H1 (cell line): Measurements from ENCODE around the gene SH3PXD2A. TPM values are rescaled to one million over a fixed set of nuclear protein-coding genes. Genes with fewer than 3 reads are reported as not detected.

ENCODE experiments used
- CTCF ChIA-PET: fragments of 300-600 bp; sonication (Branson Sonifier 250); formaldehyde crosslinking; loops from one replicate; lab custom pipeline; 2021; ENCODE audit not compliant: partially characterized antibody; lab: Charles Lee
- POLR2A ChIA-PET: fragments of 300-600 bp; sonication (Branson Sonifier 250); formaldehyde crosslinking; loops from one replicate; lab custom pipeline; 2021; ENCODE audit warnings: inconsistent platforms; ENCODE audit not compliant: partially characterized antibody; lab: Charles Lee
- DNase-seq, 2 experiments: peaks; one replicate each; pipeline versions ENCODE4 v3.0.0 to v3.0.0-alpha.2; 2010 to 2022; ENCODE audit warnings: low spot score in 2 of 2, low read depth in 1 of 2, mixed read lengths in 1 of 2
- FAIRE-seq: peaks from 2 replicates; lab custom pipeline; 2011; peaks lifted over from hg19 to GRCh38; lab: Jason Lieb, UNC
- H2AFZ ChIP-seq: 2 replicates; pipeline ENCODE4 v1.8.1; 2012; ENCODE audit warnings: low read length, inconsistent platforms
- H2AK5ac ChIP-seq: 2 replicates; pipeline ENCODE4 v1.6.1; 2013; ENCODE audit warnings: low read depth, low read length
- H2BK120ac ChIP-seq: replicated peaks from 2 replicates; pipeline ENCODE3; 2013; ENCODE audit warnings: low read depth, low read length, inconsistent platforms
- H2BK12ac ChIP-seq: 2 replicates; pipeline ENCODE4 v1.6.1; 2013; ENCODE audit warnings: low read depth, low read length
- H2BK15ac ChIP-seq: 2 replicates; pipeline ENCODE4 v1.6.1; 2013; ENCODE audit warnings: low read length
- H2BK20ac ChIP-seq: 2 replicates; pipeline ENCODE4 v1.6.1; 2013; ENCODE audit warnings: low read length
- H2BK5ac ChIP-seq: 2 replicates; pipeline ENCODE4 v1.6.1; 2013; ENCODE audit warnings: low read depth, low read length
- H3K14ac ChIP-seq: 2 replicates; pipeline ENCODE4 v1.6.1; 2013; ENCODE audit warnings: inconsistent platforms; ENCODE audit not compliant: insufficient read length
- H3K18ac ChIP-seq: 2 replicates; pipeline ENCODE4 v1.6.1; 2013; ENCODE audit warnings: low read length; ENCODE audit errors: extremely low read depth
- H3K23ac ChIP-seq: 2 replicates; pipeline ENCODE4 v1.6.1; 2013; ENCODE audit warnings: inconsistent platforms; ENCODE audit not compliant: insufficient read length
- H3K23me2 ChIP-seq: 2 replicates; pipeline ENCODE4 v1.6.1; 2013; ENCODE audit warnings: low read depth, low read length
- H3K27ac ChIP-seq: 2 replicates; pipeline ENCODE4 v1.6.1; 2011; ENCODE audit warnings: low read depth, low read length, inconsistent platforms
- H3K27me3 ChIP-seq, 4 experiments: replicated peaks in 1 of 4; 1 replicate in 1 of 4; 2 replicates in 3 of 4; pipeline versions ENCODE4 v1.6.1 to v1.8.1; 2011 to 2013; ENCODE audit warnings: low read length in 3 of 4, mild to moderate bottlenecking in 3 of 4, inconsistent platforms in 2 of 4, mixed read lengths in 2 of 4, moderate library complexity in 1 of 4; ENCODE audit not compliant: control insufficient read depth in 3 of 4, insufficient read depth in 3 of 4; ENCODE audit errors: extremely low read depth in 1 of 4
- H3K36me3 ChIP-seq, 4 experiments: 2 replicates each; pipeline versions ENCODE4 v1.6.1 to v1.8.1; 2011 to 2013; ENCODE audit warnings: mild to moderate bottlenecking in 4 of 4, low read length in 3 of 4, moderate library complexity in 2 of 4, control low read depth in 1 of 4, inconsistent platforms in 1 of 4; ENCODE audit not compliant: insufficient read depth in 4 of 4, control insufficient read depth in 2 of 4
- H3K4ac ChIP-seq: replicated peaks from 2 replicates; pipeline ENCODE3; 2013; ENCODE audit warnings: low read length, low read depth, mixed read lengths, inconsistent platforms; ENCODE audit not compliant: insufficient read length
- H3K4me1 ChIP-seq, 4 experiments: replicated peaks in 1 of 4; 1 replicate in 1 of 4; 2 replicates in 3 of 4; pipeline versions ENCODE4 v1.6.1 to v1.8.1; 2011 to 2013; ENCODE audit warnings: low read length in 3 of 4, inconsistent platforms in 2 of 4, mixed read lengths in 1 of 4; ENCODE audit not compliant: insufficient read depth in 4 of 4, control insufficient read depth in 3 of 4
- H3K4me2 ChIP-seq, 2 experiments: 2 replicates each; pipeline versions ENCODE4 v1.6.1 to v1.8.1; 2011 to 2013; ENCODE audit warnings: low read depth in 2 of 2, low read length in 2 of 2, control low read depth in 1 of 2, inconsistent platforms in 1 of 2, mild to moderate bottlenecking in 1 of 2; ENCODE audit not compliant: insufficient read depth in 1 of 2
- H3K4me3 ChIP-seq, 4 experiments: fragments of 200-600, 300-600 bp in 1 of 4; sonication (generic), shearing (Covaris generic), sonication (Bioruptor Twin) in 1 of 4; 2 replicates each; pipeline versions ENCODE4 v1.5.1 to v1.8.1; 2011 to 2016; ENCODE audit warnings: low read length in 4 of 4, low read depth in 3 of 4, control low read depth in 2 of 4, inconsistent platforms in 2 of 4, mild to moderate bottlenecking in 2 of 4, mixed read lengths in 1 of 4, moderate library complexity in 1 of 4; ENCODE audit not compliant: insufficient read depth in 2 of 4; ENCODE audit errors: extremely low read depth in 1 of 4
- H3K56ac ChIP-seq: replicated peaks from 2 replicates; pipeline ENCODE3; 2013; ENCODE audit warnings: low read depth, mild to moderate bottlenecking, mixed read lengths, low read length, inconsistent platforms; ENCODE audit not compliant: insufficient read length
- H3K79me1 ChIP-seq: 2 replicates; pipeline ENCODE4 v1.6.1; 2013; ENCODE audit warnings: low read depth, low read length, control low read depth
- H3K79me2 ChIP-seq, 2 experiments: 2 replicates each; pipeline versions ENCODE4 v1.6.1 to v1.8.1; 2012 to 2013; ENCODE audit warnings: low read length in 2 of 2, mild to moderate bottlenecking in 2 of 2, inconsistent platforms in 1 of 2; ENCODE audit not compliant: insufficient read depth in 2 of 2, control insufficient read depth in 1 of 2
- H3K9ac ChIP-seq, 4 experiments: replicated peaks in 1 of 4; 1 replicate in 1 of 4; 2 replicates in 3 of 4; pipeline versions ENCODE4 v1.6.1 to v1.8.1; 2011 to 2013; ENCODE audit warnings: low read depth in 3 of 4, low read length in 3 of 4, control low read depth in 2 of 4, mild to moderate bottlenecking in 2 of 4, moderate library complexity in 2 of 4, inconsistent platforms in 1 of 4; ENCODE audit errors: extremely low read depth in 1 of 4
- H3K9me3 ChIP-seq, 2 experiments: 2 replicates each; pipeline versions ENCODE4 v1.6.1 to v1.8.1; 2012 to 2013; ENCODE audit warnings: mild to moderate bottlenecking in 2 of 2, moderate library complexity in 2 of 2, control low read depth in 1 of 2, inconsistent platforms in 1 of 2, low read depth in 1 of 2, low read length in 1 of 2, mixed read lengths in 1 of 2; ENCODE audit not compliant: insufficient read depth in 2 of 2
- H4K20me1 ChIP-seq, 2 experiments: replicated peaks in 1 of 2; 2 replicates each; pipeline versions ENCODE3 to v1.8.1; 2011 to 2013; ENCODE audit warnings: inconsistent platforms in 2 of 2, low read length in 2 of 2, mild to moderate bottlenecking in 1 of 2; ENCODE audit not compliant: insufficient read depth in 2 of 2, control insufficient read depth in 1 of 2
- H4K5ac ChIP-seq: 2 replicates; pipeline ENCODE4 v1.6.1; 2013; ENCODE audit warnings: low read length, low read depth, mixed read lengths, inconsistent platforms; ENCODE audit not compliant: insufficient read length
- H4K8ac ChIP-seq: 2 replicates; pipeline ENCODE4 v1.8.0; 2013; ENCODE audit warnings: mild to moderate bottlenecking, moderate library complexity, low read length, inconsistent platforms; ENCODE audit not compliant: insufficient read depth; ENCODE audit errors: extremely low read depth
- H4K91ac ChIP-seq: replicated peaks from 2 replicates; pipeline ENCODE3; 2013; ENCODE audit warnings: low read length, mixed read lengths, inconsistent platforms; ENCODE audit not compliant: insufficient read length
- BCL11A ChIP-seq, 2 experiments: IDR thresholded peaks; one replicate each; pipeline ENCODE4 v1.6.1; 2011; ENCODE audit warnings: low read depth in 2 of 2, low read length in 2 of 2, mild to moderate bottlenecking in 2 of 2
- CBX5 ChIP-seq: fragments of 300-800, 300-1000 bp; sonication (generic); IDR thresholded peaks from 2 replicates; pipeline ENCODE4 v1.7.1; 2016; ENCODE audit warnings: antibody characterized with exemption, low read length, low read depth
- CREB1 ChIP-seq: IDR thresholded peaks from 2 replicates; pipeline ENCODE4 v1.6.1; 2012; ENCODE audit warnings: inconsistent platforms
- CTBP2 ChIP-seq: IDR thresholded peaks from 2 replicates; pipeline ENCODE4 v1.7.0; 2011; ENCODE audit warnings: borderline replicate concordance, mild to moderate bottlenecking, moderate library complexity, mixed read lengths, low read length; ENCODE audit not compliant: insufficient read depth, insufficient read length
- GTF2F1 ChIP-seq: IDR thresholded peaks from 2 replicates; pipeline ENCODE4 v1.6.1; 2012; ENCODE audit warnings: low read depth, low read length, improper control_type of control experiment, borderline replicate concordance
- JUN ChIP-seq: IDR thresholded peaks from 2 replicates; pipeline ENCODE4 v1.6.1; 2011; ENCODE audit warnings: low read depth, mild to moderate bottlenecking, improper control_type of control experiment, low read length
- JUND ChIP-seq: IDR thresholded peaks from 2 replicates; pipeline ENCODE4 v1.6.1; 2011; ENCODE audit warnings: mild to moderate bottlenecking, improper control_type of control experiment, low read length
- PHF8 ChIP-seq: fragments of 200-600 bp; sonication (generic); conservative IDR thresholded peaks from 2 replicates; pipeline ENCODE4 v1.7.1; 2012; ENCODE audit warnings: low read depth, mild to moderate bottlenecking, inconsistent platforms, low read length, moderate library complexity
- WGBS, 2 experiments: shearing (Covaris generic) in 1 of 2; methylation state at CpG; one replicate each; pipeline versions ENCODE4 v1.1.6 to v1.1.7; 2013 to 2015; ENCODE audit warnings: low lambda C conversion rate in 2 of 2, mixed read lengths in 2 of 2, inconsistent platforms in 1 of 2, low coverage in 1 of 2, missing lambda C conversion rate in 1 of 2; ENCODE audit not compliant: insufficient replicate concordance in 2 of 2, insufficient coverage in 1 of 2, insufficient read length in 1 of 2; ENCODE audit errors: extremely low coverage in 1 of 2, missing lambda C conversion rate in 1 of 2; 5-methylcytosine and 5-hydroxymethylcytosine counted together
- polyA plus RNA-seq, 7 experiments: library from polyadenylated mRNA; depleted of rRNA in 3 of 7; stranded (reverse) in 5 of 7; unstranded in 2 of 7; fragments of >200 nt in 5 of 7; fragments of 200-250 nt in 2 of 7; gene quantifications; 1 replicate in 5 of 7; 2 replicates in 1 of 7; 4 replicates in 1 of 7; pipeline versions ENCODE4 v1.2.1 to v1.2.3, GENCODE V29; 2011 to 2013; ENCODE audit warnings: missing spikeins in 2 of 7, mixed read lengths in 2 of 7
- total RNA-seq: library from RNA; stranded (reverse); fragmentation: NEBNext Ultra II Directional; extraction: Animal tissue kit (Norgen Biotek cat#: 25700); gene quantifications from 2 replicates; pipeline ENCODE4 v1.2.1, GENCODE V29; 2021

Gene SH3PXD2A
- total and polyA plus RNA-seq, 2 of the 8 experiments (the other 6 are each of a cell fraction or from before 2014, with no cell fraction given), result 5.4 to 16.3 TPM

DNA sequence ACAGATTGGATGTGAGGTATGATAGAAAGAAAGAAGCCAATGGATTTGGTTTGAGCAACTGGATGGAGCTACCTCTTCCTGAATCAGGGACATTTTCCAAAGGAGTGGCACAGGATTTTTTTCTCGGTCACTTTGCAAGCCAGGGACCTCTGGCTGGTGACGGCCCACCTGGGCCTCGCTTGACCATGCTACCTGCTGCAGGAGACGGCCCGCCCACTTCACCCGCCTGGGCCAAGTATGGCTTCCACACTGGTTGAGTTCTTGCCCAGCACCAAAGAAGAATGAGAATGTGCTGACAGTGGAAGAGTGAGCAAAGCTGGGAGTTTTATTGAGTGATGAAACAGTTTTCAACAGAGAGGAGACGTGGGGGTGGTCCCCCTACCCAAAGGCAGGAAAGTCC, 24.5 kb upstream of the SH3PXD2A start:
- Histone ChIP-seq H3K23ac (no peak overlapping the region), H3K23me2 (no peaks in the 10 kb centered on the region), H2AFZ (no peak overlapping the region), H2AK5ac (no peak overlapping the region), H2BK12ac (no peak overlapping the region), H3K4me1 (peaks cover 0 to 2% (median 0%) of the 10 kb centered on the region in 4 experiments; a peak in 1 of 7 replicates), H3K27me3 (no peaks in the 10 kb centered on the region), H2BK15ac (no peak overlapping the region), H3K9ac (no peak overlapping the region), H4K91ac (no peak overlapping the region), H3K79me1 (no peaks in the 10 kb centered on the region), H4K8ac (no peak overlapping the region; the same call in 1 of the 2 replicates), H4K20me1 (no peaks in the 10 kb centered on the region), H3K27ac (no peak overlapping the region), H3K79me2 (no peaks in the 10 kb centered on the region), H3K4me3 (no peak overlapping the region), H2BK20ac (no peak overlapping the region), H3K4me2 (no peak overlapping the region), H3K18ac (no peak overlapping the region), H3K14ac (no peak overlapping the region), H3K9me3 (no peaks in the 10 kb centered on the region), H2BK5ac (no peak overlapping the region), H2BK120ac (no peak overlapping the region), H3K4ac (no peak overlapping the region), H3K56ac (no peak overlapping the region), H3K36me3 (no peaks in the 10 kb centered on the region; a peak in 1 of 8 replicates), H4K5ac (no peak overlapping the region)
- no peak for TF ChIP-seq CREB1
- no peak for TF ChIP-seq CBX5
- TF ChIP-seq JUN, result no peak
- no peak for TF ChIP-seq BCL11A (IDR thresholded peaks at IDR 0.05; ENCODE audit: low read depth in 2 of 2, low read length in 2 of 2)
- no peak for TF ChIP-seq CTBP2
- TF ChIP-seq PHF8, result no peak
- TF ChIP-seq GTF2F1, result no peak
- TF ChIP-seq JUND, result no peak
- POLR2A ChIA-PET, result interaction anchor here (0.9 kb wide), 1 partner anchor 242 kb away, joined by 4 read pairs; the partner anchor contains the start of gene SFR1
- CTCF ChIA-PET, result interaction anchor here (11.7 kb wide), 1 partner anchor 169 kb away, joined by 193 read pairs; no protein-coding TSS in a partner anchor
- 92% methylated on average over 7 of the region's 7 CpGs; no CpG with 5 or more reads in 1 of the 2 experiments for WGBS, 2 experiments
- DNase-seq (no peak), FAIRE-seq (no peak)
